ENCODE data around the gene RABL6. TPM values are rescaled to one million over a fixed set of nuclear protein-coding genes. Genes with fewer than 3 reads are reported as not detected.
A peak's percentile ranks its signal among the peaks of the same experiment; 100 is the strongest.
"Not testable (repeated sequence)": the region's sequence is repeated elsewhere in the genome, so short reads cannot be mapped to it uniquely, and the experiment has no call there.

The RABL6 gene
- total RNA-seq, 2 experiments from 2014 or later: 74.9 to 82.7 TPM

GRCh38 chr9:136782452-136782851 lies 25.3 kb upstream of the RABL6 start:
- H3K27ac Mint-ChIP-seq: no peak overlapping the region
- CTCF ChIA-PET: no interaction called here
- intact Hi-C loops (cut with micrococcal nuclease): no loop called here
- DNase-seq: no peak
- peaks cover 2% of the 10 kb centered on the region for H3K27me3 Mint-ChIP-seq (ENCODE audit: low read depth)
- peaks cover 4% of the 10 kb centered on the region for H3K4me1 Mint-ChIP-seq (ENCODE audit: low read depth)
- H3K36me3 Mint-ChIP-seq (ENCODE audit: low read depth): no peaks in the 10 kb centered on the region
- H3K9me3 Mint-ChIP-seq: no peaks in the 10 kb centered on the region
- no peak overlapping the region for H3K4me3 Mint-ChIP-seq

GRCh38 chr9:136784249-136784996 lies 23.3 kb upstream of the RABL6 start:
- H3K9me3 Mint-ChIP-seq: no peaks in the 10 kb centered on the region
- H3K27ac Mint-ChIP-seq: peak overlapping the region; percentile 15
- H3K36me3 Mint-ChIP-seq (ENCODE audit: low read depth): no peaks in the 10 kb centered on the region
- no peak overlapping the region for H3K4me3 Mint-ChIP-seq
- peaks cover 11% of the 10 kb centered on the region for H3K4me1 Mint-ChIP-seq (ENCODE audit: low read depth)
- CTCF ChIA-PET: interaction anchor here (0.7 to 2.3 kb wide), 5 partner anchors 9 to 40 kb away, joined by 3 to 7 read pairs (median 4); no protein-coding TSS in a partner anchor
- no peaks in the 10 kb centered on the region for H3K27me3 Mint-ChIP-seq (ENCODE audit: low read depth)
- no peak for DNase-seq
- intact Hi-C loops (cut with micrococcal nuclease): loop anchor here (1.0 kb wide), 1 partner anchor 18 kb away; no protein-coding TSS in a partner anchor

- intact Hi-C loops (cut with micrococcal nuclease): loop anchor here (1.0 kb wide), 1 partner anchor 19 kb away; no protein-coding TSS in a partner anchor
- H3K4me3 Mint-ChIP-seq: no peak overlapping the region
- DNase-seq: no peak
- no peaks in the 10 kb centered on the region for H3K9me3 Mint-ChIP-seq
- H3K36me3 Mint-ChIP-seq (ENCODE audit: low read depth): no peaks in the 10 kb centered on the region
- CTCF ChIA-PET: interaction anchor here (1.7 to 4.3 kb wide), 3 partner anchors 10 to 250 kb away, joined by 4 to 27 read pairs (median 7); no protein-coding TSS in a partner anchor
- H3K4me1 Mint-ChIP-seq (ENCODE audit: low read depth): peaks cover 11% of the 10 kb centered on the region
- no peak overlapping the region for H3K27ac Mint-ChIP-seq
- H3K27me3 Mint-ChIP-seq (ENCODE audit: low read depth): no peaks in the 10 kb centered on the region
These were observed 22.8 kb upstream of the RABL6 start for GRCh38 chr9:136784997-136785361.

GRCh38 chr9:136785565-136786355 lies 22.0 kb upstream of the RABL6 start:
- intact Hi-C loops (cut with micrococcal nuclease); H3K27ac Mint-ChIP-seq; DNase-seq; H3K9me3 Mint-ChIP-seq; H3K4me3 Mint-ChIP-seq; H3K27me3 Mint-ChIP-seq (ENCODE audit: low read depth); H3K36me3 Mint-ChIP-seq (ENCODE audit: low read depth): not testable (repeated sequence)
- CTCF ChIA-PET: interaction anchor here (1.4 to 4.3 kb wide), 5 partner anchors 8 to 249 kb away, joined by 4 to 27 read pairs (median 7); partner anchors contain the start of gene PAXX
- H3K4me1 Mint-ChIP-seq (ENCODE audit: low read depth): peaks cover 14% of the 10 kb centered on the region

GRCh38 chr9:136786451-136786850 lies 21.3 kb upstream of the RABL6 start:
- H3K27ac Mint-ChIP-seq: no peak overlapping the region
- intact Hi-C loops (cut with micrococcal nuclease): no loop called here
- DNase-seq: no peak
- H3K36me3 Mint-ChIP-seq (ENCODE audit: low read depth): no peaks in the 10 kb centered on the region
- no peaks in the 10 kb centered on the region for H3K9me3 Mint-ChIP-seq
- CTCF ChIA-PET: interaction anchor here (1.2 to 4.3 kb wide), 6 partner anchors 9 to 309 kb away, joined by 3 to 27 read pairs (median 6); partner anchors contain the start of genes PAXX and RABL6
- peaks cover 14% of the 10 kb centered on the region for H3K4me1 Mint-ChIP-seq (ENCODE audit: low read depth)
- H3K4me3 Mint-ChIP-seq: no peak overlapping the region
- no peaks in the 10 kb centered on the region for H3K27me3 Mint-ChIP-seq (ENCODE audit: low read depth)

GRCh38 chr9:136786983-136787382 lies 20.8 kb upstream of the RABL6 start:
- CTCF ChIA-PET: interaction anchor here (0.5 to 4.3 kb wide), 9 partner anchors 9 to 309 kb away, joined by 3 to 27 read pairs (median 4); partner anchors contain the start of genes PAXX and RABL6
- not testable (repeated sequence) for H3K36me3 Mint-ChIP-seq (ENCODE audit: low read depth); H3K4me3 Mint-ChIP-seq; DNase-seq; H3K9me3 Mint-ChIP-seq; H3K27ac Mint-ChIP-seq; H3K27me3 Mint-ChIP-seq (ENCODE audit: low read depth)
- intact Hi-C loops (cut with micrococcal nuclease): loop anchor here (1.0 kb wide), 3 partner anchors 60 to 248 kb away; no protein-coding TSS in a partner anchor
- peaks cover 16% of the 10 kb centered on the region for H3K4me1 Mint-ChIP-seq (ENCODE audit: low read depth)

- H3K4me3 Mint-ChIP-seq: no peak overlapping the region
- intact Hi-C loops (cut with micrococcal nuclease): loop anchor here (1.0 kb wide), 3 partner anchors 59 to 247 kb away; no protein-coding TSS in a partner anchor
- no peaks in the 10 kb centered on the region for H3K27me3 Mint-ChIP-seq (ENCODE audit: low read depth)
- H3K36me3 Mint-ChIP-seq (ENCODE audit: low read depth): no peaks in the 10 kb centered on the region
- CTCF ChIA-PET: interaction anchor here (0.6 to 4.3 kb wide), 12 partner anchors 8 to 308 kb away, joined by 3 to 27 read pairs (median 4); partner anchors contain the start of genes AJM1 and RABL6
- no peak overlapping the region for H3K27ac Mint-ChIP-seq
- H3K9me3 Mint-ChIP-seq: no peaks in the 10 kb centered on the region
- peak; percentile 77 for DNase-seq
- H3K4me1 Mint-ChIP-seq (ENCODE audit: low read depth): peaks cover 21% of the 10 kb centered on the region
These were observed 19.9 kb upstream of the RABL6 start for GRCh38 chr9:136787690-136788400.

GRCh38 chr9:136788644-136789522 lies 18.9 kb upstream of the RABL6 start:
- intact Hi-C loops (cut with micrococcal nuclease); H3K4me3 Mint-ChIP-seq; H3K9me3 Mint-ChIP-seq; H3K27ac Mint-ChIP-seq; H3K27me3 Mint-ChIP-seq (ENCODE audit: low read depth); H3K36me3 Mint-ChIP-seq (ENCODE audit: low read depth); DNase-seq: not testable (repeated sequence)
- CTCF ChIA-PET: interaction anchor here (0.6 to 4.3 kb wide), 7 partner anchors 9 to 275 kb away, joined by 3 to 27 read pairs (median 5); partner anchors contain the start of gene AJM1
- H3K4me1 Mint-ChIP-seq (ENCODE audit: low read depth): peaks cover 21% of the 10 kb centered on the region

- no peak overlapping the region for H3K27ac Mint-ChIP-seq
- no peak overlapping the region for H3K4me3 Mint-ChIP-seq
- H3K9me3 Mint-ChIP-seq: no peaks in the 10 kb centered on the region
- H3K4me1 Mint-ChIP-seq (ENCODE audit: low read depth): peaks cover 18% of the 10 kb centered on the region
- CTCF ChIA-PET: no interaction called here
- no peak for DNase-seq
- intact Hi-C loops (cut with micrococcal nuclease): no loop called here
- H3K36me3 Mint-ChIP-seq (ENCODE audit: low read depth): no peaks in the 10 kb centered on the region
- H3K27me3 Mint-ChIP-seq (ENCODE audit: low read depth): no peaks in the 10 kb centered on the region
These were observed 18.2 kb upstream of the RABL6 start for GRCh38 chr9:136789523-136789937.

- intact Hi-C loops (cut with micrococcal nuclease): loop anchor here (1.0 to 5.0 kb wide), 10 partner anchors 9 to 308 kb away; partner anchors contain the start of genes C8G, EDF1, FBXW5 and MAN1B1
- H3K9me3 Mint-ChIP-seq: no peaks in the 10 kb centered on the region
- DNase-seq: peak; percentile 100
- no peaks in the 10 kb centered on the region for H3K36me3 Mint-ChIP-seq (ENCODE audit: low read depth)
- H3K4me1 Mint-ChIP-seq (ENCODE audit: low read depth): peaks cover 18% of the 10 kb centered on the region
- no peaks in the 10 kb centered on the region for H3K27me3 Mint-ChIP-seq (ENCODE audit: low read depth)
- peak within 1 kb of the TSS; percentile 83 for H3K4me3 Mint-ChIP-seq
- CTCF ChIA-PET: interaction anchor here (0.6 to 4.0 kb wide), 7 partner anchors 12 to 273 kb away, joined by 3 to 28 read pairs (median 5); partner anchors contain the start of genes ABCA2 and RABL6
- peak within 1 kb of the TSS; percentile 79 for H3K27ac Mint-ChIP-seq
These were observed 16.9 kb upstream of the RABL6 start, which contains the start of gene TMEM141 for GRCh38 chr9:136790640-136791515. TSS of gene TMEM141 (plus strand) at chr9:136791344. CDS start at chr9:136791371, 27 bp downstream.

Measured in activated naive CD4-positive, alpha-beta T cell treated with anti-CD3 and anti-CD28 coated beads for 36 hours (primary cell).